H1 (cell line): ENCODE data around the gene MITF. TPM values are rescaled to one million over a fixed set of nuclear protein-coding genes. Genes with fewer than 3 reads are reported as not detected.

Experiments used
- ASH2L ChIP-seq: fragments of 200-600, 300-600 bp; sonication (generic); IDR thresholded peaks from one replicate; pipeline ENCODE4 v1.7.1; 2017; ENCODE audit warnings: low read length
- CEBPB ChIP-seq: IDR thresholded peaks from 2 replicates; pipeline ENCODE4 v1.6.1; 2012; ENCODE audit warnings: low read depth, low read length
- FOSL1 ChIP-seq: IDR thresholded peaks from 2 replicates; pipeline ENCODE4 v1.6.1; 2011; ENCODE audit warnings: mild to moderate bottlenecking, low read depth, low read length, moderate library complexity; ENCODE audit not compliant: insufficient read depth
- NRF1 ChIP-seq: IDR thresholded peaks from 2 replicates; pipeline ENCODE4 v1.6.1; 2011; ENCODE audit warnings: mild to moderate bottlenecking, low read depth, low read length, improper control_type of control experiment
- POLR2A ChIP-seq, 2 experiments: IDR thresholded peaks; 1 replicate in 1 of 2; 2 replicates in 1 of 2; pipeline ENCODE4 v1.6.1; 2011; ENCODE audit warnings: low read depth in 2 of 2, low read length in 2 of 2, mild to moderate bottlenecking in 2 of 2; ENCODE audit errors: control extremely low read depth in 1 of 2
- RFX5 ChIP-seq: IDR thresholded peaks from 2 replicates; pipeline ENCODE4 v1.6.1; 2011; ENCODE audit warnings: low read depth, low read length, improper control_type of control experiment, borderline replicate concordance
- SIN3A ChIP-seq, 2 experiments: IDR thresholded peaks in 1 of 2; conservative IDR thresholded peaks in 1 of 2; 2 replicates each; pipeline ENCODE4 v1.6.1; 2011 to 2012; ENCODE audit warnings: low read length in 2 of 2, improper control_type of control experiment in 1 of 2, low read depth in 1 of 2, mild to moderate bottlenecking in 1 of 2
- SP4 ChIP-seq: IDR thresholded peaks from 2 replicates; pipeline ENCODE4 v1.6.1; 2012; ENCODE audit warnings: low read length, inconsistent platforms
- TBP ChIP-seq: IDR thresholded peaks from 2 replicates; pipeline ENCODE4 v1.6.1; 2011; ENCODE audit warnings: low read depth, low read length, improper control_type of control experiment
- TEAD4 ChIP-seq: IDR thresholded peaks from 2 replicates; pipeline ENCODE4 v1.6.1; 2012; ENCODE audit warnings: low read depth, low read length, inconsistent platforms, mixed read lengths
- polyA plus RNA-seq, 7 experiments: library from polyadenylated mRNA; depleted of rRNA in 3 of 7; stranded (reverse) in 5 of 7; unstranded in 2 of 7; fragments of >200 nt in 5 of 7; fragments of 200-250 nt in 2 of 7; gene quantifications; 1 replicate in 5 of 7; 2 replicates in 1 of 7; 4 replicates in 1 of 7; pipeline versions ENCODE4 v1.2.1 to v1.2.3, GENCODE V29; 2011 to 2013; ENCODE audit warnings: missing spikeins in 2 of 7, mixed read lengths in 2 of 7
- total RNA-seq: library from RNA; stranded (reverse); fragmentation: NEBNext Ultra II Directional; extraction: Animal tissue kit (Norgen Biotek cat#: 25700); gene quantifications from 2 replicates; pipeline ENCODE4 v1.2.1, GENCODE V29; 2021
- TF ChIP-seq, protein P1 (sequence below): fragments of 300-600 bp; sonication (generic); IDR thresholded peaks from 2 replicates; pipeline ENCODE4 v1.7.1; 2012; ENCODE audit warnings: low read length, moderate library complexity, mild to moderate bottlenecking, inconsistent platforms; ENCODE audit not compliant: insufficient replicate concordance
- TF ChIP-seq, protein P2 (sequence below): IDR thresholded peaks from 2 replicates; pipeline ENCODE4 v1.6.1; 2011; ENCODE audit warnings: low read length, improper control_type of control experiment

MITF gene
- total and polyA plus RNA-seq, 2 of the 8 experiments (the other 6 are each of a cell fraction or from before 2014, with no cell fraction given): 0.53 to 1.4 TPM

- TF ChIP-seq, protein P1, sequence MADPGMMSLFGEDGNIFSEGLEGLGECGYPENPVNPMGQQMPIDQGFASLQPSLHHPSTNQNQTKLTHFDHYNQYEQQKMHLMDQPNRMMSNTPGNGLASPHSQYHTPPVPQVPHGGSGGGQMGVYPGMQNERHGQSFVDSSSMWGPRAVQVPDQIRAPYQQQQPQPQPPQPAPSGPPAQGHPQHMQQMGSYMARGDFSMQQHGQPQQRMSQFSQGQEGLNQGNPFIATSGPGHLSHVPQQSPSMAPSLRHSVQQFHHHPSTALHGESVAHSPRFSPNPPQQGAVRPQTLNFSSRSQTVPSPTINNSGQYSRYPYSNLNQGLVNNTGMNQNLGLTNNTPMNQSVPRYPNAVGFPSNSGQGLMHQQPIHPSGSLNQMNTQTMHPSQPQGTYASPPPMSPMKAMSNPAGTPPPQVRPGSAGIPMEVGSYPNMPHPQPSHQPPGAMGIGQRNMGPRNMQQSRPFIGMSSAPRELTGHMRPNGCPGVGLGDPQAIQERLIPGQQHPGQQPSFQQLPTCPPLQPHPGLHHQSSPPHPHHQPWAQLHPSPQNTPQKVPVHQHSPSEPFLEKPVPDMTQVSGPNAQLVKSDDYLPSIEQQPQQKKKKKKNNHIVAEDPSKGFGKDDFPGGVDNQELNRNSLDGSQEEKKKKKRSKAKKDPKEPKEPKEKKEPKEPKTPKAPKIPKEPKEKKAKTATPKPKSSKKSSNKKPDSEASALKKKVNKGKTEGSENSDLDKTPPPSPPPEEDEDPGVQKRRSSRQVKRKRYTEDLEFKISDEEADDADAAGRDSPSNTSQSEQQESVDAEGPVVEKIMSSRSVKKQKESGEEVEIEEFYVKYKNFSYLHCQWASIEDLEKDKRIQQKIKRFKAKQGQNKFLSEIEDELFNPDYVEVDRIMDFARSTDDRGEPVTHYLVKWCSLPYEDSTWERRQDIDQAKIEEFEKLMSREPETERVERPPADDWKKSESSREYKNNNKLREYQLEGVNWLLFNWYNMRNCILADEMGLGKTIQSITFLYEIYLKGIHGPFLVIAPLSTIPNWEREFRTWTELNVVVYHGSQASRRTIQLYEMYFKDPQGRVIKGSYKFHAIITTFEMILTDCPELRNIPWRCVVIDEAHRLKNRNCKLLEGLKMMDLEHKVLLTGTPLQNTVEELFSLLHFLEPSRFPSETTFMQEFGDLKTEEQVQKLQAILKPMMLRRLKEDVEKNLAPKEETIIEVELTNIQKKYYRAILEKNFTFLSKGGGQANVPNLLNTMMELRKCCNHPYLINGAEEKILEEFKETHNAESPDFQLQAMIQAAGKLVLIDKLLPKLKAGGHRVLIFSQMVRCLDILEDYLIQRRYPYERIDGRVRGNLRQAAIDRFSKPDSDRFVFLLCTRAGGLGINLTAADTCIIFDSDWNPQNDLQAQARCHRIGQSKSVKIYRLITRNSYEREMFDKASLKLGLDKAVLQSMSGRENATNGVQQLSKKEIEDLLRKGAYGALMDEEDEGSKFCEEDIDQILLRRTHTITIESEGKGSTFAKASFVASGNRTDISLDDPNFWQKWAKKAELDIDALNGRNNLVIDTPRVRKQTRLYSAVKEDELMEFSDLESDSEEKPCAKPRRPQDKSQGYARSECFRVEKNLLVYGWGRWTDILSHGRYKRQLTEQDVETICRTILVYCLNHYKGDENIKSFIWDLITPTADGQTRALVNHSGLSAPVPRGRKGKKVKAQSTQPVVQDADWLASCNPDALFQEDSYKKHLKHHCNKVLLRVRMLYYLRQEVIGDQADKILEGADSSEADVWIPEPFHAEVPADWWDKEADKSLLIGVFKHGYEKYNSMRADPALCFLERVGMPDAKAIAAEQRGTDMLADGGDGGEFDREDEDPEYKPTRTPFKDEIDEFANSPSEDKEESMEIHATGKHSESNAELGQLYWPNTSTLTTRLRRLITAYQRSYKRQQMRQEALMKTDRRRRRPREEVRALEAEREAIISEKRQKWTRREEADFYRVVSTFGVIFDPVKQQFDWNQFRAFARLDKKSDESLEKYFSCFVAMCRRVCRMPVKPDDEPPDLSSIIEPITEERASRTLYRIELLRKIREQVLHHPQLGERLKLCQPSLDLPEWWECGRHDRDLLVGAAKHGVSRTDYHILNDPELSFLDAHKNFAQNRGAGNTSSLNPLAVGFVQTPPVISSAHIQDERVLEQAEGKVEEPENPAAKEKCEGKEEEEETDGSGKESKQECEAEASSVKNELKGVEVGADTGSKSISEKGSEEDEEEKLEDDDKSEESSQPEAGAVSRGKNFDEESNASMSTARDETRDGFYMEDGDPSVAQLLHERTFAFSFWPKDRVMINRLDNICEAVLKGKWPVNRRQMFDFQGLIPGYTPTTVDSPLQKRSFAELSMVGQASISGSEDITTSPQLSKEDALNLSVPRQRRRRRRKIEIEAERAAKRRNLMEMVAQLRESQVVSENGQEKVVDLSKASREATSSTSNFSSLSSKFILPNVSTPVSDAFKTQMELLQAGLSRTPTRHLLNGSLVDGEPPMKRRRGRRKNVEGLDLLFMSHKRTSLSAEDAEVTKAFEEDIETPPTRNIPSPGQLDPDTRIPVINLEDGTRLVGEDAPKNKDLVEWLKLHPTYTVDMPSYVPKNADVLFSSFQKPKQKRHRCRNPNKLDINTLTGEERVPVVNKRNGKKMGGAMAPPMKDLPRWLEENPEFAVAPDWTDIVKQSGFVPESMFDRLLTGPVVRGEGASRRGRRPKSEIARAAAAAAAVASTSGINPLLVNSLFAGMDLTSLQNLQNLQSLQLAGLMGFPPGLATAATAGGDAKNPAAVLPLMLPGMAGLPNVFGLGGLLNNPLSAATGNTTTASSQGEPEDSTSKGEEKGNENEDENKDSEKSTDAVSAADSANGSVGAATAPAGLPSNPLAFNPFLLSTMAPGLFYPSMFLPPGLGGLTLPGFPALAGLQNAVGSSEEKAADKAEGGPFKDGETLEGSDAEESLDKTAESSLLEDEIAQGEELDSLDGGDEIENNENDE: no peak
- TF ChIP-seq NRF1: no peak
- TF ChIP-seq TEAD4: no peak
- TF ChIP-seq CEBPB: no peak
- no peak for TF ChIP-seq POLR2A (IDR thresholded peaks at IDR 0.05; ENCODE audit: control extremely low read depth in 1 of 2, low read depth in 2 of 2, low read length in 2 of 2)
- TF ChIP-seq, protein P2, sequence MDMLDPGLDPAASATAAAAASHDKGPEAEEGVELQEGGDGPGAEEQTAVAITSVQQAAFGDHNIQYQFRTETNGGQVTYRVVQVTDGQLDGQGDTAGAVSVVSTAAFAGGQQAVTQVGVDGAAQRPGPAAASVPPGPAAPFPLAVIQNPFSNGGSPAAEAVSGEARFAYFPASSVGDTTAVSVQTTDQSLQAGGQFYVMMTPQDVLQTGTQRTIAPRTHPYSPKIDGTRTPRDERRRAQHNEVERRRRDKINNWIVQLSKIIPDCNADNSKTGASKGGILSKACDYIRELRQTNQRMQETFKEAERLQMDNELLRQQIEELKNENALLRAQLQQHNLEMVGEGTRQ: no peak
- TF ChIP-seq FOSL1: no peak
- TF ChIP-seq RFX5: no peak
- TF ChIP-seq TBP: no peak
- TF ChIP-seq SP4: no peak
- no peak for TF ChIP-seq SIN3A (conservative IDR thresholded peaks at IDR 0.05 in 1 of 2, IDR thresholded peaks at IDR 0.05 in 1 of 2; ENCODE audit: low read depth in 1 of 2, low read length in 2 of 2)
- TF ChIP-seq ASH2L: no peak
Measured at GRCh38 chr3:69890084-69890483, 150.8 kb downstream of the MITF start (continued).
